Mucosa of rectum (tissue), 2 donors: ENCODE measurements around the gene RAB13.

ENCODE experiments used
- H3K27ac ChIP-seq, 2 donors: one replicate each; pipeline ENCODE4 v1.7.0; 2013; ENCODE audit warnings: inconsistent platforms in 2 of 2, low read depth in 2 of 2, low read length in 2 of 2
- H3K27me3 ChIP-seq, 2 donors: one replicate each; pipeline ENCODE4 v1.7.0; 2013; ENCODE audit warnings: low read length in 2 of 2; ENCODE audit not compliant: control insufficient read depth in 2 of 2, insufficient read depth in 2 of 2
- H3K36me3 ChIP-seq, 2 donors: one replicate each; pipeline ENCODE4 v1.7.0; 2013; ENCODE audit warnings: low read length in 2 of 2; ENCODE audit not compliant: control insufficient read depth in 2 of 2, insufficient read depth in 2 of 2
- H3K4me1 ChIP-seq, 2 donors: one replicate each; pipeline ENCODE4 v1.7.0; 2013; ENCODE audit warnings: low read length in 2 of 2, mild to moderate bottlenecking in 1 of 2; ENCODE audit not compliant: control insufficient read depth in 2 of 2, insufficient read depth in 2 of 2
- H3K4me3 ChIP-seq, 2 donors: one replicate each; pipeline ENCODE4 v1.7.0; 2013; ENCODE audit warnings: low read length in 2 of 2
- H3K9ac ChIP-seq, 2 donors: one replicate each; pipeline ENCODE4 v1.7.0; 2013; ENCODE audit warnings: low read length in 2 of 2, low read depth in 1 of 2, mild to moderate bottlenecking in 1 of 2
- H3K9me3 ChIP-seq, 2 donors: one replicate each; pipeline ENCODE4 v1.7.0; 2013; ENCODE audit warnings: low read length in 2 of 2; ENCODE audit not compliant: control insufficient read depth in 2 of 2
- donor health status: healthy.
- donor health status: Normal muscosa, but diverticular disease.

Gene RAB13

DNA sequence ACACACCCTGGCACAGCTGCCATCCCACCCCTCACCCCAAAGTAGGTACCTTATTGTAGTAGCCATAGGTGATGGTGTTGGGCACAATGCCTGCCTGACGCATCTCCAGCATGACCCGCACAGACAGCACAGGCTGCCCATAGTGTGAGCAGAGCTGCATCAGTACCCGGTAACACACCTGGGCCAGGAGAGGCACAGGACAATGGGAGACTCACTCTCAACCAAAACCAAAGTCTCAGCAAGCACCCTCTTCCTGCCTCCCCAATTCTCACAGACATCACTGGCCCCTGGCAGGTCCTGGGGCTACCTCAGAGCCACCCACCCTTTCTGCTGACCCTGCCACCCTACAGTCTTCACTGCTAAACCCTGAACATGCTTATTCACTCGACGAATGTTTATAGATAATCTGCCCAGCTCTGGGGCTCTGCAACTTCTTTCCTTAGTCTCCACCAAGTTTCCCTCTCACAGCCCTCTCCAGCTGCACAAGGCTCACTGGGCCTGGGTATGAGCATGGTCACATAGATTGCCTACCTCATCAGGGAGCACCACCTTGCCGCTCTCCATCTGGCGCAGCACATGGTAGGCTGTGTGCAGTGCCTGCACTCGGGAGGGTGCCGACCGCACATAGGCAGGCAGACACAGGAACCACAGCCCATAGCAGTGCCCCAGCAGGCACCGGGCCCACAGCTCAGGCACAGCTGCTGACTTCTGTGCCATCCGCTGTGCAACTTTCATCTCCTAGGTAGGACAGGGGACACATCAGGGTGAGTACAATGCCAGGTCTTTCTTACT, 49.9 kb downstream of the RAB13 start:
- Histone ChIP-seq H3K4me3 (no peak overlapping the region), H3K27ac (no peak overlapping the region), H3K9ac (no peak overlapping the region), H3K27me3 (no peaks in the 10 kb centered on the region), H3K4me1 (no peaks in the 10 kb centered on the region), H3K9me3 (no peaks in the 10 kb centered on the region), H3K36me3 (peaks cover 49 to 74% of the 10 kb centered on the region in 2 donors)

DNA sequence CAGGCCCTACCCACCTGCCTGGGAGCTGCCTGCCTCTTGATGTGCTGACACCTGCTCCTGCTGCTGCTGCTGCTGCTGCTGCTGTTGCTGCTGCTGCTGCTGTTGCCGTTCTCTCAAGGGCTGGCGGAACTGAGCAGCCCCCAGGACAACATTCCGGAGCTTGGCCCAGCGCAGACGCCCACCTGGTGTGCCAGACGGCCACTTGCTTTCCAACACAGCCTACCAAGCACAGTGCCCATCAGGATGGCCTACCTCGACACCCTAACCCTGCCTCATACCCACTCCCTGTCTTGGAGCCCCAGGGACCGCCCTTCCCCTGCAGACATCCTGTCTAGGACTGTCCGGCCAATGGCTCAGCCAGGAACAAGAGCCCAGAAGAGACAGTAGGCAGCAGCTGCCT, 51.4 kb downstream of the RAB13 start:
- Histone ChIP-seq H3K9me3 (no peaks in the 10 kb centered on the region), H3K4me1 (no peaks in the 10 kb centered on the region), H3K4me3 (no peak overlapping the region), H3K27ac (no peak overlapping the region), H3K27me3 (no peaks in the 10 kb centered on the region), H3K36me3 (peaks cover 54 to 73% of the 10 kb centered on the region in 2 donors), H3K9ac (no peak overlapping the region)

GRCh38 chr1:153933955-153934354, 52.2 kb downstream of the RAB13 start:
- H3K36me3 ChIP-seq, result peaks cover 58 to 68% of the 10 kb centered on the region in 2 donors
- no peak overlapping the region for H3K9ac ChIP-seq
- H3K27me3 ChIP-seq, result no peaks in the 10 kb centered on the region
- peaks cover 0 to under 1% of the 10 kb centered on the region in 2 donors for H3K4me1 ChIP-seq
- H3K9me3 ChIP-seq, result no peaks in the 10 kb centered on the region
- H3K4me3 ChIP-seq, result no peak overlapping the region
- no peak overlapping the region for H3K27ac ChIP-seq

GRCh38 chr1:153933430-153933829, 52.7 kb downstream of the RAB13 start:
- Histone ChIP-seq H3K4me3 (no peak overlapping the region), H3K36me3 (peaks cover 58 to 68% of the 10 kb centered on the region in 2 donors), H3K9me3 (no peaks in the 10 kb centered on the region), H3K27ac (no peak overlapping the region), H3K9ac (no peak overlapping the region), H3K4me1 (peaks cover 0 to 3% of the 10 kb centered on the region in 2 donors), H3K27me3 (no peaks in the 10 kb centered on the region)

DNA sequence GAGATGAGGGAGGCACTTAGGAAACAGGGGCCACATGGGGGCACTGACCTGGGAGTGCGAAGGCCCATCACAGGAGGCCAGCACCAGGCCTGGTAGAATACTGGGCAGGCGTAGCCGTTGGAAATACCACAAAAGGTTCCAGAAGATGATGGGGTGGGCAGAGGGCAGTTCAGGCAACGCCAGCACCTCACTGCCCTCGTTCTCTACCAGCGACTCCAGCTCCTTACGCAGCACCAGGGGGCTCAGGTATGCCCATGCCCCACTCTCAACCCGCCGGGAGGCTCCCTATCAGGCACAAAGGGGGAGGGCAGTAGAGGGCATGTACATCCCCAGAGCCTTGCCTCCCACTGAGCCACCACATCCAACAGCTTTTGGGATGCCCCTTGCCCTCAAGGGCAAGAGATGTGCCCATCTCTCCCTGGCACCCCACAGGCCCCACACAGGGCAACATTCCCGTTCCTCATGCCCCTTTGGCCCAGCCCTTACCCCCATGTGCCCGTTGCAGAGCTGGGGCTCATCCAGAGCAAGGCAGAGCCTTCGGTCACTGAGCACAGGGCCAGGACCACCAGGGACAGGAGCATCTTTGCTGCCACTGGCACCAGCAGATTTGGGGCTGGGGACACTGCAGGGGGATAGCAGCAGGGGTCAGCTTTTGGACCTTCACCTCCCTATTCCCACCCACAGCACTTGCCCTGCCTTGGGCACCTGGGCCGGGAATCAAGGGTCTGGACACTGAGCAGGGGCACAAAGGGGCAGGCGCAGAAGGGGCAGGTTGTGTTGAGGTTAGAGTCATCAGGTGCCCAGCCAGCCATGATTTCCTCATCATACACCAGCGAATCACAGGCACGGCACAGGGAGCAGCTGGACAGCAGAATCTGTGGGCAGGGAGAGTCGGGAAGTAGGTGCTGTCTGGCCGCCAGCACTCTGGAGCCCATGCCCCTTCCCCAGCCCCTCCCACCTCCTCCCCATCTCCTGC, 53.7 kb downstream of the RAB13 start:
- Histone ChIP-seq H3K4me1 (peaks cover 0 to 3% of the 10 kb centered on the region in 2 donors), H3K36me3 (peaks cover 53 to 63% of the 10 kb centered on the region in 2 donors)

More for the DNA sequence above, 53.7 kb downstream of the RAB13 start:
- Histone ChIP-seq H3K27me3 (no peaks in the 10 kb centered on the region), H3K9me3 (no peaks in the 10 kb centered on the region), H3K27ac (no peak overlapping the region), H3K9ac (no peak overlapping the region), H3K4me3 (no peak overlapping the region)
